Activated naive CD4-positive, alpha-beta T cell treated with anti-CD3 and anti-CD28 coated beads for 36 hours (primary cell): ENCODE data around the gene SEC31A. TPM values are rescaled to one million over a fixed set of nuclear protein-coding genes. Genes with fewer than 3 reads are reported as not detected.
A peak's percentile ranks its signal among the peaks of the same experiment; 100 is the strongest.

Experiments
- CTCF ChIA-PET: fragments of 350-600 bp; sonication (Branson Sonifier 250); formaldehyde crosslinking; loops from one replicate; lab custom pipeline; 2021; ENCODE audit warnings: antibody characterized with exemption; lab: Charles Lee
- DNase-seq: peaks from one replicate; pipeline ENCODE4 v3.0.0-alpha.2; 2020
- H3K27ac Mint-ChIP-seq: one replicate; pipeline ENCODE4 v1.8.0; 2021; ENCODE audit warnings: mild to moderate bottlenecking, mixed read lengths
- H3K27me3 Mint-ChIP-seq: one replicate; pipeline ENCODE4 v1.8.0; 2021; ENCODE audit warnings: low read depth, mixed read lengths
- H3K36me3 Mint-ChIP-seq: one replicate; pipeline ENCODE4 v1.8.0; 2021; ENCODE audit warnings: low read depth, mixed read lengths
- H3K4me1 Mint-ChIP-seq: one replicate; pipeline ENCODE4 v1.8.0; 2021; ENCODE audit warnings: low read depth, mixed read lengths
- H3K4me3 Mint-ChIP-seq: one replicate; pipeline ENCODE4 v1.8.0; 2021; ENCODE audit warnings: mild to moderate bottlenecking, moderate library complexity, mixed read lengths
- H3K9me3 Mint-ChIP-seq: one replicate; pipeline ENCODE4 v1.8.0; 2021; ENCODE audit warnings: mixed read lengths
- intact Hi-C: fragments of 100-400 bp; cut with micrococcal nuclease; formaldehyde crosslinking; loops from one replicate; pipeline ENCODE4 v1.15.1; 2023
- total RNA-seq, 2 experiments: library from RNA; stranded (reverse); gene quantifications; one replicate each; pipeline ENCODE4 v1.2.3, GENCODE V29; 2021

Gene SEC31A
- total RNA-seq, 2 experiments from 2014 or later: 85.1 to 85.7 TPM

GRCh38 chr4:82799006-82799881, 91.7 kb downstream of the SEC31A start:
- Mint-ChIP-seq H3K36me3 (no peaks in the 10 kb centered on the region), H3K27me3 (peaks cover 40% of the 10 kb centered on the region), H3K9me3 (no peaks in the 10 kb centered on the region), H3K4me3 (peak overlapping the region; percentile 61), H3K27ac (no peak overlapping the region), H3K4me1 (peaks cover 15% of the 10 kb centered on the region)
- intact Hi-C loops: loop anchor here (5.0 kb wide), 1 partner anchor 337 kb away; no protein-coding TSS in a partner anchor
- DNase-seq: no peak
- CTCF ChIA-PET: interaction anchor here (0.5 to 1.2 kb wide), 3 partner anchors 24 to 230 kb away, joined by 3 read pairs; no protein-coding TSS in a partner anchor

- intact Hi-C loops: loop anchor here (5.0 kb wide), 1 partner anchor 336 kb away; no protein-coding TSS in a partner anchor
- Mint-ChIP-seq H3K9me3 (no peaks in the 10 kb centered on the region), H3K36me3 (no peaks in the 10 kb centered on the region), H3K4me3 (peak within 1 kb of the TSS; percentile 73), H3K27ac (no peak within 1 kb of the TSS), H3K4me1 (peaks cover 15% of the 10 kb centered on the region), H3K27me3 (peaks cover 42% of the 10 kb centered on the region)
- DNase-seq: peak; percentile 31
- CTCF ChIA-PET: interaction anchor here (0.5 kb wide), 1 partner anchor 56 kb away, joined by 3 read pairs; no protein-coding TSS in a partner anchor
Observed at GRCh38 chr4:82798168-82799005, 92.6 kb downstream of the SEC31A start, which contains the start of gene SCD5. SCD5 (minus strand) TSS chr4:82798796; CDS start chr4:82798537, 259 bp downstream.

GRCh38 chr4:82797405-82798111, 93.4 kb downstream of the SEC31A start:
- Mint-ChIP-seq H3K36me3 (no peaks in the 10 kb centered on the region), H3K4me1 (peaks cover 15% of the 10 kb centered on the region), H3K27me3 (peaks cover 42% of the 10 kb centered on the region), H3K4me3 (peak overlapping the region; percentile 60), H3K9me3 (no peaks in the 10 kb centered on the region), H3K27ac (no peak overlapping the region)
- intact Hi-C loops: loop anchor here (5.0 kb wide), 1 partner anchor 335 kb away; no protein-coding TSS in a partner anchor
- CTCF ChIA-PET: no interaction called here
- DNase-seq: peak; percentile 11

GRCh38 chr4:82797040-82797404, 93.9 kb downstream of the SEC31A start:
- Mint-ChIP-seq H3K27ac (no peak overlapping the region), H3K9me3 (no peaks in the 10 kb centered on the region), H3K36me3 (no peaks in the 10 kb centered on the region), H3K4me1 (peaks cover 15% of the 10 kb centered on the region), H3K4me3 (peak overlapping the region; percentile 60), H3K27me3 (peaks cover 41% of the 10 kb centered on the region)
- intact Hi-C loops: loop anchor here (5.0 kb wide), 1 partner anchor 335 kb away; no protein-coding TSS in a partner anchor
- no peak for DNase-seq
- CTCF ChIA-PET: no interaction called here

GRCh38 chr4:82792912-82793649, 97.9 kb downstream of the SEC31A start:
- DNase-seq: no peak
- no peak overlapping the region for H3K4me3 Mint-ChIP-seq
- no peaks in the 10 kb centered on the region for H3K9me3 Mint-ChIP-seq
- intact Hi-C loops: no loop called here
- no peaks in the 10 kb centered on the region for H3K36me3 Mint-ChIP-seq
- peaks cover 28% of the 10 kb centered on the region for H3K27me3 Mint-ChIP-seq
- no peak overlapping the region for H3K27ac Mint-ChIP-seq
- CTCF ChIA-PET: interaction anchor here (0.5 to 0.6 kb wide), 2 partner anchors 486 to 1701 kb away, joined by 3 to 6 read pairs; no protein-coding TSS in a partner anchor
- peaks cover 6% of the 10 kb centered on the region for H3K4me1 Mint-ChIP-seq

- CTCF ChIA-PET: no interaction called here
- Mint-ChIP-seq H3K4me3 (no peak overlapping the region), H3K9me3 (no peaks in the 10 kb centered on the region), H3K27me3 (peaks cover 12% of the 10 kb centered on the region), H3K36me3 (no peaks in the 10 kb centered on the region), H3K4me1 (no peaks in the 10 kb centered on the region), H3K27ac (no peak overlapping the region)
- DNase-seq: no peak
- intact Hi-C loops: no loop called here
Observed at GRCh38 chr4:82791179-82791578, 99.8 kb downstream of the SEC31A start.

- no peaks in the 10 kb centered on the region for H3K36me3 Mint-ChIP-seq
- H3K4me3 Mint-ChIP-seq: no peak overlapping the region
- CTCF ChIA-PET: interaction anchor here (0.5 to 0.6 kb wide), 2 partner anchors 62 to 244 kb away, joined by 3 to 4 read pairs; no protein-coding TSS in a partner anchor
- no peaks in the 10 kb centered on the region for H3K4me1 Mint-ChIP-seq
- H3K9me3 Mint-ChIP-seq: no peaks in the 10 kb centered on the region
- no peak for DNase-seq
- no peak overlapping the region for H3K27ac Mint-ChIP-seq
- intact Hi-C loops: no loop called here
- H3K27me3 Mint-ChIP-seq: peaks cover 8% of the 10 kb centered on the region
Observed at GRCh38 chr4:82790060-82790660, 100.8 kb downstream of the SEC31A start.

- Mint-ChIP-seq H3K27ac (no peak overlapping the region), H3K36me3 (no peaks in the 10 kb centered on the region), H3K4me1 (no peaks in the 10 kb centered on the region), H3K4me3 (no peak overlapping the region), H3K9me3 (no peaks in the 10 kb centered on the region), H3K27me3 (peaks cover 9% of the 10 kb centered on the region)
- no peak for DNase-seq
- intact Hi-C loops: no loop called here
- CTCF ChIA-PET: interaction anchor here (0.5 to 0.6 kb wide), 2 partner anchors 62 to 243 kb away, joined by 3 to 4 read pairs; no protein-coding TSS in a partner anchor
Observed at GRCh38 chr4:82789025-82789776, 101.8 kb downstream of the SEC31A start.

- Mint-ChIP-seq H3K4me3 (no peak overlapping the region), H3K36me3 (no peaks in the 10 kb centered on the region), H3K9me3 (no peaks in the 10 kb centered on the region), H3K27me3 (peaks cover 6% of the 10 kb centered on the region), H3K4me1 (no peaks in the 10 kb centered on the region), H3K27ac (no peak overlapping the region)
- intact Hi-C loops: no loop called here
- CTCF ChIA-PET: no interaction called here
- no peak for DNase-seq
Observed at GRCh38 chr4:82787342-82787741, 103.6 kb downstream of the SEC31A start.

GRCh38 chr4:82786828-82787227, 104.1 kb downstream of the SEC31A start:
- CTCF ChIA-PET: interaction anchor here (0.9 to 1.2 kb wide), 2 partner anchors 18 to 66 kb away, joined by 3 read pairs; no protein-coding TSS in a partner anchor
- no peaks in the 10 kb centered on the region for H3K9me3 Mint-ChIP-seq
- H3K4me1 Mint-ChIP-seq: no peaks in the 10 kb centered on the region
- no peak overlapping the region for H3K27ac Mint-ChIP-seq
- H3K4me3 Mint-ChIP-seq: no peak overlapping the region
- intact Hi-C loops: no loop called here
- no peaks in the 10 kb centered on the region for H3K36me3 Mint-ChIP-seq
- H3K27me3 Mint-ChIP-seq: peaks cover 6% of the 10 kb centered on the region
- DNase-seq: no peak
